H9 (cell line): ENCODE results near the gene C1orf159. TPM values are rescaled to one million over a fixed set of nuclear protein-coding genes. Genes with fewer than 3 reads are reported as not detected.

ENCODE experiments used
- DNase-seq: peaks from one replicate; pipeline ENCODE4 v3.0.0-alpha.2; 2017
- H2AFZ ChIP-seq: one replicate; pipeline ENCODE4 v1.6.1; 2013; ENCODE audit warnings: mild to moderate bottlenecking, low read length, control low read depth, moderate library complexity
- H2AK5ac ChIP-seq: 2 replicates; pipeline ENCODE4 v1.6.1; 2013; ENCODE audit warnings: low read length, control low read depth, mixed read lengths; ENCODE audit not compliant: insufficient read length
- H2BK120ac ChIP-seq: one replicate; pipeline ENCODE4 v1.6.1; 2013; ENCODE audit warnings: low read depth, mild to moderate bottlenecking, low read length, control low read depth, inconsistent platforms; ENCODE audit not compliant: poor library complexity, severe bottlenecking
- H2BK12ac ChIP-seq: 2 replicates; pipeline ENCODE4 v1.6.1; 2013; ENCODE audit warnings: low read length, control low read depth, mixed read lengths, low read depth; ENCODE audit not compliant: insufficient read length
- H2BK15ac ChIP-seq: 2 replicates; pipeline ENCODE4 v1.6.1; 2013; ENCODE audit warnings: low read depth, low read length, control low read depth
- H2BK20ac ChIP-seq: one replicate; pipeline ENCODE4 v1.6.1; 2013; ENCODE audit warnings: low read depth, mild to moderate bottlenecking, low read length, control low read depth, inconsistent platforms; ENCODE audit not compliant: poor library complexity, severe bottlenecking
- H2BK5ac ChIP-seq: 2 replicates; pipeline ENCODE4 v1.6.1; 2013; ENCODE audit warnings: low read length, control low read depth, mixed read lengths; ENCODE audit not compliant: insufficient read length
- H3K14ac ChIP-seq: 2 replicates; pipeline ENCODE4 v1.6.1; 2013; ENCODE audit warnings: low read length, control low read depth; ENCODE audit not compliant: insufficient read depth
- H3K18ac ChIP-seq: 2 replicates; pipeline ENCODE4 v1.6.1; 2013; ENCODE audit warnings: low read depth, mild to moderate bottlenecking, mixed read lengths, low read length, control low read depth; ENCODE audit not compliant: insufficient read length
- H3K23ac ChIP-seq: 2 replicates; pipeline ENCODE4 v1.6.1; 2013; ENCODE audit warnings: low read length, control low read depth, mixed read lengths, low read depth; ENCODE audit not compliant: insufficient read length
- H3K23me2 ChIP-seq: 2 replicates; pipeline ENCODE4 v1.6.1; 2013; ENCODE audit warnings: low read depth, mild to moderate bottlenecking, mixed read lengths, low read length, control low read depth; ENCODE audit not compliant: insufficient read length, poor library complexity, severe bottlenecking
- H3K27ac ChIP-seq: 2 replicates; pipeline ENCODE4 v1.5.1; 2013; ENCODE audit warnings: low read length, control low read depth, mixed read lengths, low read depth; ENCODE audit not compliant: insufficient read length
- H3K27me3 ChIP-seq: 2 replicates; pipeline ENCODE4 v1.6.1; 2013; ENCODE audit warnings: low read length, control low read depth, inconsistent platforms; ENCODE audit not compliant: insufficient read depth
- H3K4ac ChIP-seq: 2 replicates; pipeline ENCODE4 v1.6.1; 2013; ENCODE audit warnings: low read depth, mild to moderate bottlenecking, control low read depth, inconsistent platforms, low read length, moderate library complexity
- H3K4me1 ChIP-seq: 2 replicates; pipeline ENCODE4 v1.6.1; 2013; ENCODE audit warnings: low read length, control low read depth, inconsistent platforms; ENCODE audit not compliant: insufficient read depth
- H3K4me2 ChIP-seq: 2 replicates; pipeline ENCODE4 v1.6.1; 2013; ENCODE audit warnings: low read length, control low read depth, mixed read lengths; ENCODE audit not compliant: insufficient read length, insufficient read depth
- H3K56ac ChIP-seq: 2 replicates; pipeline ENCODE4 v1.6.1; 2013; ENCODE audit warnings: low read depth, mild to moderate bottlenecking, mixed read lengths, low read length, control low read depth; ENCODE audit not compliant: insufficient read length
- H3K79me1 ChIP-seq: 2 replicates; pipeline ENCODE4 v1.6.1; 2013; ENCODE audit warnings: low read depth, mild to moderate bottlenecking, moderate library complexity, low read length, control low read depth, inconsistent platforms; ENCODE audit not compliant: insufficient read depth, poor library complexity, severe bottlenecking
- H3K79me2 ChIP-seq: 2 replicates; pipeline ENCODE4 v1.6.1; 2013; ENCODE audit warnings: low read length, control low read depth, inconsistent platforms; ENCODE audit not compliant: insufficient read depth
- H3K9ac ChIP-seq: 2 replicates; pipeline ENCODE4 v1.6.1; 2013; ENCODE audit warnings: low read length, control low read depth, mixed read lengths; ENCODE audit not compliant: insufficient read length; ENCODE audit errors: extremely low read depth
- H3K9me3 ChIP-seq: one replicate; pipeline ENCODE4 v1.6.1; 2013; ENCODE audit warnings: low read depth, low read length, inconsistent platforms; ENCODE audit not compliant: control insufficient read depth
- H3T11ph ChIP-seq: one replicate; pipeline ENCODE4 v1.6.1; 2013; ENCODE audit warnings: mild to moderate bottlenecking, low read length, control low read depth, inconsistent platforms
- H4K20me1 ChIP-seq: one replicate; pipeline ENCODE4 v1.6.1; 2013; ENCODE audit not compliant: control insufficient read depth, insufficient read length, insufficient read depth
- H4K5ac ChIP-seq: 2 replicates; pipeline ENCODE4 v1.6.1; 2013; ENCODE audit warnings: low read depth, mild to moderate bottlenecking, mixed read lengths, low read length, control low read depth; ENCODE audit not compliant: insufficient read length
- H4K8ac ChIP-seq: replicated peaks from 2 replicates; pipeline ENCODE4 v1.6.1; 2013; ENCODE audit warnings: low read length, control low read depth, mixed read lengths, low read depth; ENCODE audit not compliant: insufficient read length
- H4K91ac ChIP-seq: 2 replicates; pipeline ENCODE4 v1.6.1; 2013; ENCODE audit warnings: low read depth, mild to moderate bottlenecking, moderate library complexity, mixed read lengths, low read length, control low read depth; ENCODE audit not compliant: insufficient read length
- H3K27ac Mint-ChIP-seq, 3 experiments: 2 replicates in 2 of 3; 3 replicates in 1 of 3; pipeline ENCODE4 v1.8.0; 2020 to 2021; ENCODE audit warnings: mixed read lengths in 3 of 3, mild to moderate bottlenecking in 1 of 3, moderate library complexity in 1 of 3
- H3K27me3 Mint-ChIP-seq: 2 replicates; pipeline ENCODE4 v1.8.0; 2021; ENCODE audit warnings: low read depth, mild to moderate bottlenecking, moderate library complexity, mixed read lengths
- H3K36me3 Mint-ChIP-seq, 3 experiments: 2 replicates in 2 of 3; 3 replicates in 1 of 3; pipeline ENCODE4 v1.8.0; 2020 to 2021; ENCODE audit warnings: low read depth in 3 of 3, mixed read lengths in 3 of 3; ENCODE audit not compliant: insufficient read depth in 1 of 3
- H3K4me1 Mint-ChIP-seq, 2 experiments: 2 replicates each; pipeline ENCODE4 v1.8.0; 2020; ENCODE audit warnings: mixed read lengths in 2 of 2
- H3K4me3 Mint-ChIP-seq, 2 experiments: 2 replicates in 1 of 2; 3 replicates in 1 of 2; pipeline ENCODE4 v1.8.0; 2020 to 2021; ENCODE audit warnings: mild to moderate bottlenecking in 2 of 2, mixed read lengths in 2 of 2, moderate library complexity in 1 of 2
- H3K9me3 Mint-ChIP-seq, 2 experiments: 2 replicates in 1 of 2; 3 replicates in 1 of 2; pipeline ENCODE4 v1.8.0; 2020; ENCODE audit warnings: mild to moderate bottlenecking in 2 of 2, mixed read lengths in 2 of 2, moderate library complexity in 1 of 2
- WGBS: extraction: QIAGEN DNeasy Blood & Tissue Kit; methylation state at CpG from one replicate; pipeline ENCODE4 v1.1.7; 2013; ENCODE audit warnings: missing lambda C conversion rate, low lambda C conversion rate, mixed read lengths; ENCODE audit not compliant: insufficient read length; ENCODE audit errors: extremely low coverage; 5-methylcytosine and 5-hydroxymethylcytosine counted together
- total RNA-seq: library from RNA; stranded (reverse); gene quantifications from 2 replicates; pipeline ENCODE4 v1.2.1, GENCODE V29; 2021
- TF ChIP-seq, protein P1 (sequence below): fragments of 200-600 bp; sonication (generic); conservative IDR thresholded peaks from 3 replicates; pipeline ENCODE4 v1.8.0; 2021; ENCODE audit warnings: antibody characterized with exemption, mild to moderate bottlenecking

The C1orf159 gene
- total RNA-seq, 1 experiment from 2014 or later: 12.3 TPM

DNA sequence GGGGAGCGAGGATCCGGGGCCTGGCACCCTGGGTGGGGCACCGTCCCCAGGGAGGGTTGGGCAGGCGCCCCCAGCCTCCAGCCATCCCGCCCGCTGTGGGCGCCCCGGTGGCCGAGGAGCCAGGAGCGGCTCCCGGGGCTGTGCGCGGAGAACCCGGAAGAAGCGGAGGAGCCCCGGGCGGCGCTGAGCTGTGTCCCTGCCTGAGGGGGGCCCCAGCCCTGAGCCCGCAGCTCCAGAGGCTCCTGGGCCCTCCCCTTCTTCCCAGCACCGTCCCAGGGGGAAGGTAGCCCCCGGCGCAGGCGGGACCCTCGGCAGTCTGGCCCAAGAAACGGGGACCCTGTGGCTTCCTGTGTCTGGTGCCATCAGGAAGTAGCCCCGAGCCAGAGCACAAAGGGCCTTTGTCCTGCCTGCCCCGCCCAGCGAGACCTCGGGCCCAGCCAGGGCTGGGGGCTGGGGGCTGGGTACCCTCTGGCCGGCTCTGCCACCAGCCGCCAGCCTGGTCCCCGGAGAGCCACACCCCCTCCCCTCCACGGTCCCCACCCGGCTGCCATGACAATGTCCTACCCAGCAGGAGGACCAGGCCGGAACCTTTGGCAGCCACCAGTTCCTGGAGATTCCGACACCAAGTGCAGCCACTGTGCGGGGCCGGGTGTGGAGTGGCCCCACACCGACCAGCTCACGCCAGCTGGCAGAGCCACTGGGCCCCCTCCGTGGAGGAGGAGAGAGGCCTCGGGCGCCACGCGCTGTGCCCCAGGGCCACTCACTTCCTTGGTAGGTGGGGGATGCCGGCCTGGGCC lies 42.2 kb upstream of the C1orf159 start:
- Histone ChIP-seq H2BK15ac (no peak overlapping the region; the same call in 1 of the 2 replicates), H3K4me2 (peak overlapping the region; percentile 49), H2AK5ac (no peak overlapping the region), H4K5ac (no peak overlapping the region), H4K8ac (no peak overlapping the region), H3K9ac (no peak overlapping the region), H3K23ac (no peak overlapping the region), H3K79me2 (no peaks in the 10 kb centered on the region), H4K91ac (no peak overlapping the region), H3K56ac (no peak overlapping the region), H3K23me2 (peaks cover 5% of the 10 kb centered on the region), H4K20me1 (no peaks in the 10 kb centered on the region), H2BK20ac (no peak overlapping the region), H2BK120ac (no peak overlapping the region), H3K4me1 (no peaks in the 10 kb centered on the region), H3K27me3 (no peaks in the 10 kb centered on the region), H3K18ac (peak overlapping the region; percentile 84), H2BK5ac (no peak overlapping the region), H3K4ac (no peak overlapping the region; the same call in 1 of the 2 replicates), H2BK12ac (no peak overlapping the region), H3K9me3 (no peaks in the 10 kb centered on the region), H2AFZ (no peak overlapping the region), H3K27ac (no peak overlapping the region), H3K79me1 (no peaks in the 10 kb centered on the region), H3T11ph (no peak overlapping the region), H3K14ac (peak overlapping the region; percentile 69; the same call in 1 of the 2 replicates)
- Mint-ChIP-seq H3K27ac (no peak overlapping the region), H3K9me3 (peaks cover 19 to 26% of the 10 kb centered on the region in 2 experiments), H3K4me1 (peaks cover 0 to 13% of the 10 kb centered on the region in 2 experiments; a peak in 3 of 4 replicates), H3K4me3 (peak overlapping the region in 1 of 2 experiments; percentile 53; a peak in 2 of 5 replicates), H3K27me3 (peaks cover 28% of the 10 kb centered on the region), H3K36me3 (peaks cover 4 to 10% (median 5%) of the 10 kb centered on the region in 3 experiments; a peak in 6 of 7 replicates)
- DNase-seq: peak; percentile 80
- WGBS: no CpG with 5 or more reads among the region's 46 CpGs
- TF ChIP-seq, protein P1, sequence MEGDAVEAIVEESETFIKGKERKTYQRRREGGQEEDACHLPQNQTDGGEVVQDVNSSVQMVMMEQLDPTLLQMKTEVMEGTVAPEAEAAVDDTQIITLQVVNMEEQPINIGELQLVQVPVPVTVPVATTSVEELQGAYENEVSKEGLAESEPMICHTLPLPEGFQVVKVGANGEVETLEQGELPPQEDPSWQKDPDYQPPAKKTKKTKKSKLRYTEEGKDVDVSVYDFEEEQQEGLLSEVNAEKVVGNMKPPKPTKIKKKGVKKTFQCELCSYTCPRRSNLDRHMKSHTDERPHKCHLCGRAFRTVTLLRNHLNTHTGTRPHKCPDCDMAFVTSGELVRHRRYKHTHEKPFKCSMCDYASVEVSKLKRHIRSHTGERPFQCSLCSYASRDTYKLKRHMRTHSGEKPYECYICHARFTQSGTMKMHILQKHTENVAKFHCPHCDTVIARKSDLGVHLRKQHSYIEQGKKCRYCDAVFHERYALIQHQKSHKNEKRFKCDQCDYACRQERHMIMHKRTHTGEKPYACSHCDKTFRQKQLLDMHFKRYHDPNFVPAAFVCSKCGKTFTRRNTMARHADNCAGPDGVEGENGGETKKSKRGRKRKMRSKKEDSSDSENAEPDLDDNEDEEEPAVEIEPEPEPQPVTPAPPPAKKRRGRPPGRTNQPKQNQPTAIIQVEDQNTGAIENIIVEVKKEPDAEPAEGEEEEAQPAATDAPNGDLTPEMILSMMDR: no peak
